GM20000 (cell line): Measurements from ENCODE around the gene DDX56.

ENCODE experiments used
- DNase-seq: peaks from one replicate; pipeline ENCODE4 v3.0.0; 2012; ENCODE audit warnings: low spot score
- TF ChIP-seq, protein P1 (sequence below): IDR thresholded peaks from 2 replicates; pipeline ENCODE4 v1.5.1; 2012; ENCODE audit warnings: mild to moderate bottlenecking, control low read depth; ENCODE audit errors: extremely low read depth, missing control alignments

DDX56 gene

DNA sequence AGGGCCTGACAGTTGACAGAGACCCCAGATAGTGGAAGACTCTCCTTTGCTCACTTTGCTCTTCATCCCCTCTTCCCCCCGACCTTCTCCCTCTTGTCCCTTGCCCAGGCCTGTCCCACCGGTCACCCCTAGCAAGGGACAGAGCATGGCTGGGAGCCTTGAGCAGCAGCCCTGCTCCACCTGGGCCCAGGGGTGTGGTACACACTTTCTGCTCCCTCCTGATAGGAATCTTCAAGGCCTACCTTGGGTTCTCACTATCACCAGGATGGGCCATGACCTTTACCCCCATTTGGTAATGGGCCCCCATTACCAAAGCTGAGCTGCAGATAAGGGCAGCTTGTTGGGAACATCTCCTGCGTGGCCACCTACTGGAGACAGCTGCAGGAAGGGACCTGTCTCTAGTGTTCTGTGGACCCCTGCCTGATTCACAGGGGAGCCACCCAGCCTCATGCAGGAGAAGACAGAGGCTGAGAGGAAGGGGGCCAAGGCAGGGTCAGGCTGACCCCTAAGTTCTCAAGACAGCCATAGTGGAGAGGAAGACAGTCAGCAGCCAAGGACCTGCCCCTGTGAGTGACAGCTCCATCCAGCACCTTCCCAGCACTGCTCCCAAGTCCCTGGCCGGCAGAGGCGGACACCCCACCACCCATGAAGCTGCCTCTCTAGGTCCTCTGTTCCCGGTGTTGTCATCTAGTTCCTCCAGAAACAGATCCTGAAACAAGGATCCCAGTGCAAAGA, 31.7 kb downstream of the DDX56 start:
- TF ChIP-seq, protein P1, sequence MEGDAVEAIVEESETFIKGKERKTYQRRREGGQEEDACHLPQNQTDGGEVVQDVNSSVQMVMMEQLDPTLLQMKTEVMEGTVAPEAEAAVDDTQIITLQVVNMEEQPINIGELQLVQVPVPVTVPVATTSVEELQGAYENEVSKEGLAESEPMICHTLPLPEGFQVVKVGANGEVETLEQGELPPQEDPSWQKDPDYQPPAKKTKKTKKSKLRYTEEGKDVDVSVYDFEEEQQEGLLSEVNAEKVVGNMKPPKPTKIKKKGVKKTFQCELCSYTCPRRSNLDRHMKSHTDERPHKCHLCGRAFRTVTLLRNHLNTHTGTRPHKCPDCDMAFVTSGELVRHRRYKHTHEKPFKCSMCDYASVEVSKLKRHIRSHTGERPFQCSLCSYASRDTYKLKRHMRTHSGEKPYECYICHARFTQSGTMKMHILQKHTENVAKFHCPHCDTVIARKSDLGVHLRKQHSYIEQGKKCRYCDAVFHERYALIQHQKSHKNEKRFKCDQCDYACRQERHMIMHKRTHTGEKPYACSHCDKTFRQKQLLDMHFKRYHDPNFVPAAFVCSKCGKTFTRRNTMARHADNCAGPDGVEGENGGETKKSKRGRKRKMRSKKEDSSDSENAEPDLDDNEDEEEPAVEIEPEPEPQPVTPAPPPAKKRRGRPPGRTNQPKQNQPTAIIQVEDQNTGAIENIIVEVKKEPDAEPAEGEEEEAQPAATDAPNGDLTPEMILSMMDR = no peak
- no peak for DNase-seq

DNA sequence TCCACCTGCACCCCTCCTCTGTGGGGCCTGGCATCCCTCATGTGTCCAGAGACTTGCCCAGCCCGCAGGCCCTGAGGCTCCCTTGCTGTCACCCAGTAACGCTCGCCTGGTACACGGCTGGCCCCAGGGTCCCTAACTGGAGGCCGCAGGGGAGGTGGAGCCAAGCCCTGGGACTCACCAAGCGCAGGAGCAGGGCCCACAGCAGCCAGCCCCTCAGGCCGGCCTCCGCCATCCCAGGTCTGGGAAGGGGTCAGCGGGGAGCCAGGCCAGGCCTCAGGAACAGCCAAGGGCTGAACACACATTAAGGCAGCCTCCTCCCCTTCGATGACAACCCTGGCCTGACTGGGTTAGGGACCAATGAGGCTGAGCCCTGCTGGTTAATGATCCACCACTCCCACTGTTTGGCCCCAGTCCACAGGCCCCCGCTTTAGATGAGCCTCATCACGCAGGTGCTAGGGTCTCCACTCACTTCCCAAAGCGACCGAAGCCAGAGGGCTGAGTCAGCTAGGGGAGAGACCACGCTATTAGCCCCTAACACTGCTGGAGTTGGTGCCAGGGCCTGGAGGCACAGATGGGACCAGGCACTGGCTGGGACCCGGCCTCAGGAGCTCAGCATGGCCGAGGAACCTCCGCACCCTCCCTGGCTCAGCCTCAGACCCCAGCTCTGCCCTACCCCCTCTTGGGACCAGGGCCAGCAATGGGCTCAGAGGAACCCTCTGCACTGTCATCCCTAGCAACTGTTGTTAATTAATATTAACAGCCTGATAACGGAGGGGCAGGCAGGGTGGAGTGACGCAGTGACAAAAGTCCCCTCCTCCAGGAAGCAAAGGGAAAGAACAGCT, 32.5 kb downstream of the DDX56 start, which contains the start of gene NPC1L1:
TSS of gene NPC1L1 (minus strand) at position 303 of the 842 bp plus-strand sequence. CDS start at position 232, 71 bp downstream.
- no peak for DNase-seq
- TF ChIP-seq, protein P1 = no peak

DNA sequence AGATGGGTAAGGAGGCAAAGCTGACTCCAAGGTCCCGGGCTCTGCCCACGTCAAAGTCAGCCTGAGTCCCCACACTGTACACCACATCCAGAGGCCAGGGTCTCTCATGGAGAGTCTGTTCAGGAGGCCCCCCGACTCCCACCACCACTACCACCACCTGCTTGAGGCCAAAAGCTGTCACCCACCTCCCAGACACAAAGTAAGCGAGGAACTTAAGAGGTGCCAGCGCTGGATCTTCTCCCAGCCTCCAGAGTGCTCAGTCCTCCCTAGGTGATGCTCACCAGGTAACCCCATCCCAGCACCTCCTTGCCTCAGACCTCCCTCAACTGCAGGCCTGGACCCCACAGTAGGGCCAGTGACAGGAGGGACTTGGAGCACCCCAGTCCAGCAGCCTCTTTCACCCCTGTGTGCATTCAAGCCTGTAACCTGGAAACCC, 33.1 kb downstream of the DDX56 start:
- DNase-seq = no peak
- TF ChIP-seq, protein P1 = no peak

DNA sequence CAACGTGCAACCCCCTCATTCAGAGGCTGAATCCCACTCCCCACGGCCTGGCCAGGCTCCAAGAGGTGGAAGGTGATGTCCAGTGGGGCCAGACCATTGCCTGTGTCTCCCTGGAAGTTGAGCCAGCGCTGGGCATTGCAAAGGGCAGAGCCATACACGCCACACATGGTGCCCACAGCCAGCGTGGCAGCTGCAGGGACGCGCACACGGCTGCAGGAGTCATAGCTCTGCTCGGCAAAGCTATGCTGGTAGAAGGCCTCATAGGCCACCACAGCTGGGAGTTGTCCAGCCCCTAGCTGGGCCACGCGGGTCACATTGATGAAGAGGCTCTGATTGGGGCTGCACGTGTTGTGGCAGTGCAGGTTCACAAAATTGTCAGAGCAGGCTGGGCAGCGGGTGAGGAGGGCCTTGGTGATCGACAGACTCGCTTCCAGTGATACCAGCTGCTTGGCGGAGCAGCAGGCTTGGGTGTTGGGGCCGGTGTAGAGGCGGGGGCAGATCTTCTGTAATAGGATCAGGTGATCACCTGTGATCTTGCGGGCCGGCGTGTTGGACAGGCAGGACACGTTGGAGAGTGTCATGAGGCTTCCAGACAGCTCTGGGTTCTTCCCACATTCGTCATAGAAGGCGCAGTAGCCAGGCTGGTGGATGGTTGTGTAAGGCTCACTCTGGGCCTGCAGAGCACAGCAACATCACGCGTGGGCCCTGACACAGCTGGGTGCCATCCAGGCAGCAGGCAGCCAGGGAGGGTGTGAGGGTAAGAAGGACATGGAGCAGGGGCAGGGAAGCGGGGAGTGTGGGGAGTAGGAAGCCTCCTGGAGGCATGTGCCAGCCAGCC, 33.8 kb downstream of the DDX56 start:
- no peak for DNase-seq
- TF ChIP-seq, protein P1 = no peak

DNA sequence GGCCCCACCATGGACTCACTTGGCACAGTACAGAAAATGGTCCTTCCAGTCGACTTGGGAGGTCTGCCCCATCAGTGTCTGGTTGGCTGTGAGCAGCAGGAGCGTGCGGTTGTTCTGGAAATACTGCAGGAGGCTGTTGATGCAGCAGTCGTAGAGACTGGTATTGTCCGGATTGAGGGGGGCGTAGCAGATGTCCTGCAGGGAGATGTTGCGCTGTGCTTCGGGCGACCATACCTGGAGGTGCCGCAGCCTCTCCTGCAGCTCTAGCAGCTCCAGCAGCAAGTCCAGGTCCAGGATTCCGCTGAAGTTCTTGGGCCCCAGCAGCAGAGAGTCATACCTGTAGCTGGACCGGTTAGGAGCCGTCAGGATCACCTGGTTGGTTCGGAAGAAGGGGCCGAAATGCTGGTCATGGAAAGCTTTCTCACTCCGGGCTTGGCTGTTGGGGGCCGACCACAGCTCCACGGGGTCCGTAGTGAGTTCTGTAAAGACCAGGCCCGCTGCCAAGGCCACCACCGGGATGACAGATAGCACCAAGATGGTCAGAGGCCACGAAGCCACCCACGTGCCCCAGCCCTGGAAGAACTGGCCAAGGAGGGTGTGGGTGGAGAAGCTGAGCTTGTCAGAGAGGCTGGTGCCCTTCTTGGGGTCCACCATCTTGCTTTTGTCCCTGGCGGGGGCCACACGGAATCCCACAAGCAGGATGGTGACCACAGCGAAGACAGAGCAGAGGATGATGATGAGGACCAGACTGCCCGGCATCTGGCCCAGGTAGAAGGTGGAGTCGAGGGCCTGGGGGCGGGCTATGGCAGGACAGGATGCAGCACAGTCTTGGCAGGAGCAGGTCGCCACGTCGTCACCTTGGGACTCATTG, 34.7 kb downstream of the DDX56 start:
- no peak for DNase-seq
- TF ChIP-seq, protein P1 = no peak

DNA sequence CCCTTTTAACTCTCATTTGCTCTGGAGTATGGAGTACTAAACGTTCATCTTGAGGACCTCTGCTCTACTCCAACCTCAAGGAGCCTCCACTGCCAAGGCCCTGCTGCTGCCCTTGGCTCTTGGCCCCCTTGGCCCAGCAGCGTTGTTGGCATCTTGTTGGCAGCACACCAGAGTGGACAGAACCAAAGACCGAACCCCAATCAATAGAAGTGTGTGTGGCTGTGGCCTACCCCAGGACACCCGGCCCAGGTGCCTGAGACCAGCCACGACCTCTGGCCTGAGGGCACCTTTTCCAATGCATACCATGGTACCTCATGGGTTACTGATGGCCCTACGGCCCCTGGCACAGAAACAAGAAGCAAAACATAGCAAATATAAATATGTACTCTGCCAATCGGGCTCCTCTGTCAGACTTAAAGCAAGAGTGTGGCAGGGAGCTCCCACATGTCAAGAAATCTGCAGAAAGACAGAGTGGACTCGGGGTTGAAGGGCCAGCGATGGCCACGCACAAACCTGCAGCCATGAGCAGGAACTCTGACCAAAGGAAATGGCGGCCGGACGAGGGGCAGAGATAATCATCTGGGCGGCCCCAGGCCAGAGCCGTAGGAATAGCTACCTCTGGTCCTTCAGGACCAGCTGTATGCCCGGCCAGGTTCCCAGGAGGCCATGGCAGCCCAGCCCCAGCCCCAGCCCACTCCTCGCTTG, 35.5 kb downstream of the DDX56 start:
- TF ChIP-seq, protein P1 = no peak
- no peak for DNase-seq
